Liver (tissue), 3 donors: Measurements from ENCODE around the gene TFG.

Experiments
- ATF3 ChIP-seq: IDR thresholded peaks from 2 replicates; pipeline ENCODE4 v1.6.1; 2016; ENCODE audit warnings: antibody characterized with exemption
- CTCF ChIP-seq: fragments of 150-350 bp; IDR thresholded peaks from 2 replicates; pipeline ENCODE4 v1.5.1; 2017; ENCODE audit warnings: improper control_type of control experiment, low read depth, low read length; ENCODE audit not compliant: missing input control
- EGR1 ChIP-seq, 2 donors: IDR thresholded peaks; 2 replicates each; pipeline ENCODE4 v1.6.1; 2016 to 2018; ENCODE audit warnings: antibody characterized with exemption in 2 of 2, low read depth in 2 of 2
- GABPA ChIP-seq, 2 donors: IDR thresholded peaks in 1 of 2; conservative IDR thresholded peaks in 1 of 2; 2 replicates each; pipeline ENCODE4 v1.6.1; 2016; ENCODE audit warnings: antibody characterized with exemption in 2 of 2, mild to moderate bottlenecking in 1 of 2, moderate library complexity in 1 of 2
- MAX ChIP-seq: IDR thresholded peaks from 2 replicates; pipeline ENCODE4 v1.6.1; 2016; ENCODE audit warnings: antibody characterized with exemption
- NR2F2 ChIP-seq: IDR thresholded peaks from 2 replicates; pipeline ENCODE4 v1.6.1; 2016; ENCODE audit warnings: antibody characterized with exemption
- RAD21 ChIP-seq, 2 donors: IDR thresholded peaks; 2 replicates each; pipeline ENCODE4 v1.6.1; 2016; ENCODE audit warnings: antibody characterized with exemption in 2 of 2, mild to moderate bottlenecking in 2 of 2
- RXRA ChIP-seq, 2 donors: IDR thresholded peaks; 2 replicates each; pipeline ENCODE4 v1.6.1; 2017 to 2018; ENCODE audit warnings: antibody characterized with exemption in 2 of 2, mild to moderate bottlenecking in 1 of 2
- ZBTB33 ChIP-seq: IDR thresholded peaks from 2 replicates; pipeline ENCODE4 v1.6.1; 2016; ENCODE audit warnings: antibody characterized with exemption
- donor health status: healthy.
- donor health status: healthy.

- TF ChIP-seq CTCF (no peak), RXRA (IDR thresholded peaks at IDR 0.05) (no peak), GABPA (IDR thresholded peaks at IDR 0.05 in 1 of 2, conservative IDR thresholded peaks at IDR 0.05 in 1 of 2) (no peak), MAX (no peak), ZBTB33 (no peak), RAD21 (IDR thresholded peaks at IDR 0.05) (no peak), ATF3 (no peak), EGR1 (IDR thresholded peaks at IDR 0.05; ENCODE audit: low read depth in 2 of 2) (no peak), NR2F2 (no peak)
These were observed 21.2 kb downstream of the TFG start for GRCh38 chr3:100730524-100730923.
